NCI-H1694 (cell line): Measurements from ENCODE around the gene CPPED1.
"Not testable (repeated sequence)": the region's sequence is repeated elsewhere in the genome, so short reads cannot be mapped to it uniquely, and the experiment has no call there.

Experiments used
- DNase-seq: peaks from one replicate; lab custom pipeline; 2025; lab: John Stamatoyannopoulos, UW

The CPPED1 gene

GRCh38 chr16:12803203-12804093 is at the start of gene CPPED1:
Gene CPPED1, minus strand, starts transcription at chr16:12803887. Its CDS starts 111 bp downstream, at chr16:12803776.
- peak; percentile 71 for DNase-seq

GRCh38 chr16:12850186-12850585 is 46.5 kb upstream of the CPPED1 start:
- no peak for DNase-seq

GRCh38 chr16:12846592-12846991 is 42.9 kb upstream of the CPPED1 start:
- DNase-seq, result no peak

GRCh38 chr16:12845282-12845681 is 41.6 kb upstream of the CPPED1 start:
- no peak for DNase-seq

GRCh38 chr16:12837756-12838155 is 34.1 kb upstream of the CPPED1 start:
- no peak for DNase-seq

GRCh38 chr16:12837291-12837690 is 33.6 kb upstream of the CPPED1 start:
- DNase-seq, result no peak

GRCh38 chr16:12833926-12834325 is 30.2 kb upstream of the CPPED1 start:
- DNase-seq, result no peak

- DNase-seq, result no peak
Observed at GRCh38 chr16:12829096-12829888, 25.6 kb upstream of the CPPED1 start.

GRCh38 chr16:12828206-12828605 is 24.5 kb upstream of the CPPED1 start:
- DNase-seq, result no peak

GRCh38 chr16:12826559-12826958 is 22.9 kb upstream of the CPPED1 start:
- DNase-seq, result no peak

GRCh38 chr16:12819126-12820117 is 15.7 kb upstream of the CPPED1 start:
- peak; percentile 21 for DNase-seq

- DNase-seq, result no peak
Observed at GRCh38 chr16:12818326-12818725, 14.6 kb upstream of the CPPED1 start.

- DNase-seq, result not testable (repeated sequence)
Observed at GRCh38 chr16:12816791-12817214, 13.1 kb upstream of the CPPED1 start.

GRCh38 chr16:12815361-12815760 is 11.7 kb upstream of the CPPED1 start:
- DNase-seq, result no peak

GRCh38 chr16:12813734-12814133 is 10.0 kb upstream of the CPPED1 start:
- not testable (repeated sequence) for DNase-seq

- DNase-seq, result not testable (repeated sequence)
Observed at GRCh38 chr16:12813321-12813720, 9.6 kb upstream of the CPPED1 start.

- DNase-seq, result no peak
Observed at GRCh38 chr16:12811441-12812383, 8.0 kb upstream of the CPPED1 start.

- no peak for DNase-seq
Observed at GRCh38 chr16:12805066-12805465, 1.4 kb upstream of the CPPED1 start.

- DNase-seq, result no peak
Observed at GRCh38 chr16:12804395-12804794, 708 bp upstream of the CPPED1 start.

GRCh38 chr16:12802661-12803060 is 1.0 kb downstream of the CPPED1 start:
- no peak for DNase-seq

GRCh38 chr16:12802048-12802447 is 1.6 kb downstream of the CPPED1 start:
- DNase-seq, result no peak
